ENCODE results near the gene PCDH9.
"Not testable (repeated sequence)": the region's sequence is repeated elsewhere in the genome, so short reads cannot be mapped to it uniquely, and the experiment has no call there.

Gene PCDH9

GRCh38 chr13:66781241-66781640 lies 448.9 kb downstream of the PCDH9 start:
- H3K36me3 ChIP-seq (ENCODE audit: control insufficient read depth, insufficient read depth, low read length), result no peaks in the 10 kb centered on the region
- H3K4me3 ChIP-seq (replicated peaks; ENCODE audit: low read depth, low read length), result no peak overlapping the region
- H3K27me3 ChIP-seq (replicated peaks; ENCODE audit: control insufficient read depth, insufficient read depth, low read length), result no peaks in the 10 kb centered on the region
- no peak for DNase-seq (ENCODE audit: extremely low read depth, insufficient read length)
- no peak for TF ChIP-seq CTCF (IDR thresholded peaks at IDR 0.05; ENCODE audit: insufficient read depth, low read length, poor library complexity, severe bottlenecking)

- no peaks in the 10 kb centered on the region for H3K27me3 ChIP-seq (replicated peaks; ENCODE audit: control insufficient read depth, insufficient read depth, low read length)
- TF ChIP-seq CTCF (IDR thresholded peaks at IDR 0.05; ENCODE audit: insufficient read depth, low read length, poor library complexity, severe bottlenecking), result no peak
- H3K4me3 ChIP-seq (replicated peaks; ENCODE audit: low read depth, low read length), result no peak overlapping the region
- H3K36me3 ChIP-seq (ENCODE audit: control insufficient read depth, insufficient read depth, low read length), result no peaks in the 10 kb centered on the region
- DNase-seq (ENCODE audit: extremely low read depth, insufficient read length), result no peak
Measured at GRCh38 chr13:66780814-66781213, 449.3 kb downstream of the PCDH9 start.

- Histone ChIP-seq H3K27me3 (replicated peaks; ENCODE audit: control insufficient read depth, insufficient read depth, low read length) (no peaks in the 10 kb centered on the region), H3K4me3 (replicated peaks; ENCODE audit: low read depth, low read length) (no peak overlapping the region), H3K36me3 (ENCODE audit: control insufficient read depth, insufficient read depth, low read length) (no peaks in the 10 kb centered on the region)
- TF ChIP-seq CTCF (IDR thresholded peaks at IDR 0.05; ENCODE audit: insufficient read depth, low read length, poor library complexity, severe bottlenecking), result no peak
- no peak for DNase-seq (ENCODE audit: extremely low read depth, insufficient read length)
Measured at GRCh38 chr13:66778461-66778860, 451.7 kb downstream of the PCDH9 start.

GRCh38 chr13:66775196-66775595 lies 454.9 kb downstream of the PCDH9 start:
- TF ChIP-seq CTCF (IDR thresholded peaks at IDR 0.05; ENCODE audit: insufficient read depth, low read length, poor library complexity, severe bottlenecking), result no peak
- H3K36me3 ChIP-seq (ENCODE audit: control insufficient read depth, insufficient read depth, low read length), result no peaks in the 10 kb centered on the region
- no peak for DNase-seq (ENCODE audit: extremely low read depth, insufficient read length)
- no peak overlapping the region for H3K4me3 ChIP-seq (replicated peaks; ENCODE audit: low read depth, low read length)
- no peaks in the 10 kb centered on the region for H3K27me3 ChIP-seq (replicated peaks; ENCODE audit: control insufficient read depth, insufficient read depth, low read length)

- no peak for TF ChIP-seq CTCF (IDR thresholded peaks at IDR 0.05; ENCODE audit: insufficient read depth, low read length, poor library complexity, severe bottlenecking)
- DNase-seq (ENCODE audit: extremely low read depth, insufficient read length), result no peak
- Histone ChIP-seq H3K36me3 (ENCODE audit: control insufficient read depth, insufficient read depth, low read length) (no peaks in the 10 kb centered on the region), H3K27me3 (replicated peaks; ENCODE audit: control insufficient read depth, insufficient read depth, low read length) (no peaks in the 10 kb centered on the region), H3K4me3 (replicated peaks; ENCODE audit: low read depth, low read length) (no peak overlapping the region)
Measured at GRCh38 chr13:66774046-66774445, 456.1 kb downstream of the PCDH9 start.

- DNase-seq (ENCODE audit: extremely low read depth, insufficient read length), result no peak
- H3K4me3 ChIP-seq (replicated peaks; ENCODE audit: low read depth, low read length), result no peak overlapping the region
- no peaks in the 10 kb centered on the region for H3K27me3 ChIP-seq (replicated peaks; ENCODE audit: control insufficient read depth, insufficient read depth, low read length)
- TF ChIP-seq CTCF (IDR thresholded peaks at IDR 0.05; ENCODE audit: insufficient read depth, low read length, poor library complexity, severe bottlenecking), result no peak
- H3K36me3 ChIP-seq (ENCODE audit: control insufficient read depth, insufficient read depth, low read length), result no peaks in the 10 kb centered on the region
Measured at GRCh38 chr13:66765559-66765958, 464.6 kb downstream of the PCDH9 start.

GRCh38 chr13:66760678-66761077 lies 469.5 kb downstream of the PCDH9 start:
- H3K27me3 ChIP-seq (replicated peaks; ENCODE audit: control insufficient read depth, insufficient read depth, low read length); H3K4me3 ChIP-seq (replicated peaks; ENCODE audit: low read depth, low read length); H3K36me3 ChIP-seq (ENCODE audit: control insufficient read depth, insufficient read depth, low read length); DNase-seq (ENCODE audit: extremely low read depth, insufficient read length): not testable (repeated sequence)
